K562 (cell line): ENCODE measurements around the gene KCNK16. TPM values are rescaled to one million over a fixed set of nuclear protein-coding genes. Genes with fewer than 3 reads are reported as not detected.

ENCODE experiments used
- ELK1 ChIP-seq: sonication (generic); formaldehyde crosslinking; IDR thresholded peaks from 2 replicates; pipeline ENCODE4 v1.8.1; 2022; ENCODE audit warnings: missing genetic modification reagents
- KLF6 ChIP-seq: fragments of 250-450 bp; sonication (Bioruptor Pico); IDR thresholded peaks from 2 replicates; pipeline ENCODE4 v1.4.0; 2020; ENCODE audit warnings: mild to moderate bottlenecking, moderate library complexity, borderline replicate concordance
- PCBP1 ChIP-seq: fragments of 200-400 bp; formaldehyde crosslinking; IDR thresholded peaks from 2 replicates; pipeline ENCODE4 v1.6.1; 2018; ENCODE audit warnings: mild to moderate bottlenecking, low read depth, low read length; ENCODE audit not compliant: poor library complexity, severe bottlenecking
- PURB ChIP-seq: sonication (generic); formaldehyde crosslinking; IDR thresholded peaks from 2 replicates; pipeline ENCODE4 v1.9.0; 2021; ENCODE audit warnings: low read depth, mild to moderate bottlenecking, missing genetic modification reagents
- TAF1 ChIP-seq: IDR thresholded peaks from 2 replicates; pipeline ENCODE4 v1.6.1; 2011; ENCODE audit warnings: mild to moderate bottlenecking, low read length, moderate library complexity; ENCODE audit not compliant: insufficient read depth, control insufficient read depth, severe bottlenecking; ENCODE audit errors: extremely low read depth
- ZNF444 ChIP-seq: fragments of 250-450 bp; sonication (Bioruptor Pico); IDR thresholded peaks from 2 replicates; pipeline ENCODE4 v1.4.0; 2020; ENCODE audit warnings: mild to moderate bottlenecking, moderate library complexity
- polyA plus RNA-seq, 8 experiments: library from polyadenylated mRNA; depleted of rRNA in 4 of 8; stranded (reverse) in 5 of 8; unstranded in 3 of 8; fragments of >200 nt; fragmentation: Nextera tagmentation in 2 of 8; fragmentation: Illumina TruSeq in 1 of 8; extraction: Ambion mirVana in 2 of 8; extraction: Trizol in 1 of 8; gene quantifications; 2 replicates each; pipeline versions ENCODE4 v1.2.1 to v1.2.3, GENCODE V29; 2011 to 2014; ENCODE audit warnings: inconsistent platforms in 1 of 8, missing spikeins in 1 of 8
- total RNA-seq, 7 experiments: library from RNA; depleted of rRNA in 6 of 7; stranded (reverse); fragments of >200 nt in 6 of 7; fragmentation: Illumina TruSeq in 2 of 7; extraction: Trizol in 2 of 7; gene quantifications; 2 replicates each; pipeline versions ENCODE4 v1.2.1 to v1.2.3, GENCODE V29; 2011 to 2021; ENCODE audit warnings: low replicate concordance in 1 of 7
- TF ChIP-seq, protein P1 (sequence below): fragments of 450-650 bp; IDR thresholded peaks from 2 replicates; pipeline ENCODE4 v1.6.1; 2016; ENCODE audit warnings: mild to moderate bottlenecking, moderate library complexity
- TF ChIP-seq, protein P2 (sequence below): sonication (generic); formaldehyde crosslinking; IDR thresholded peaks from 2 replicates; pipeline ENCODE4 v1.8.1; 2023; ENCODE audit warnings: mild to moderate bottlenecking, missing genetic modification reagents
- TF ChIP-seq, protein P3 (sequence below), 2 experiments: fragments of 450-650 bp in 1 of 2; sonication (generic) in 1 of 2; formaldehyde crosslinking in 1 of 2; IDR thresholded peaks in 1 of 2; conservative IDR thresholded peaks in 1 of 2; 2 replicates each; pipeline versions ENCODE4 v1.6.1 to v1.8.1; 2016 to 2023; ENCODE audit warnings: mild to moderate bottlenecking in 2 of 2, moderate library complexity in 2 of 2, inconsistent platforms in 1 of 2, missing genetic modification reagents in 1 of 2

KCNK16 gene
- total and polyA plus RNA-seq, 9 of the 15 experiments (the other 6 are each of a cell fraction or from before 2014, with no cell fraction given), result not detected

DNA sequence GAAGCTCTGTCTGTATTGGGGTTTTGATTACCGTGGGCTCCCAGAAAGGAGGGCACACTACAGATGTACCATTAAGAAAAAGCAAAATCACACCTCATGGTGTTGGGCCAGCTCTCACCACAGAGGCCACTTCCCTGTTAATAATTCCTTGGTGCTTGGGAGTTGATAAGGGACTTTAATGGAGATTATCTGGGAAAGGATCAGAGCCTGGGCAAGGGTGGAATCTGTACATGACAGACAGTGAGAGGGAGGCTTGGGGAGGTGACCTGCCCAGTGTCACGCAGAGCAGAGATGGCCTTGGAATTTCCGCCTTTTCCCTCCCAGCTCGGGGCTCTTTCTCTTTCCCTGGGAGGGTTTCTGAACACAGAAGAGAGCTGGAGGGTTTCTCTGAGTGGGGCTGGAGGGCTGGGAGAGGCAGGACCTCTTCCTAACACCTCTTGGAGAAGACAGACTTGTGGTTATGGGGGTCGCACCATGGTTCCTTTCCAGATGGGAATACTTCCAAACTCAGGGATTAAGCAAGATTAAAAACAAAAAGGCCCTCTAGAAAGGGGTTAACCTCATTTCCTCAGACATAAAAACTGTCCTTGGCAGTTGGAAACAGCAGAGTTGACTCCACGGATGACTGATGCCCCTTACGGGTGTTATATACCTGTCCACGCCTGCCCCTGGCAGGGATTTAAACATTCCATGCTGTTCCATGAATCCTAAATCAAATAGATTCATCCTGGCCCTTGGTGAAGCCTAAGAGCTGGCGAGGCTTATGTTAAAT lies 16.8 kb upstream of the KCNK16 start (continued):
- TF ChIP-seq, protein P1, sequence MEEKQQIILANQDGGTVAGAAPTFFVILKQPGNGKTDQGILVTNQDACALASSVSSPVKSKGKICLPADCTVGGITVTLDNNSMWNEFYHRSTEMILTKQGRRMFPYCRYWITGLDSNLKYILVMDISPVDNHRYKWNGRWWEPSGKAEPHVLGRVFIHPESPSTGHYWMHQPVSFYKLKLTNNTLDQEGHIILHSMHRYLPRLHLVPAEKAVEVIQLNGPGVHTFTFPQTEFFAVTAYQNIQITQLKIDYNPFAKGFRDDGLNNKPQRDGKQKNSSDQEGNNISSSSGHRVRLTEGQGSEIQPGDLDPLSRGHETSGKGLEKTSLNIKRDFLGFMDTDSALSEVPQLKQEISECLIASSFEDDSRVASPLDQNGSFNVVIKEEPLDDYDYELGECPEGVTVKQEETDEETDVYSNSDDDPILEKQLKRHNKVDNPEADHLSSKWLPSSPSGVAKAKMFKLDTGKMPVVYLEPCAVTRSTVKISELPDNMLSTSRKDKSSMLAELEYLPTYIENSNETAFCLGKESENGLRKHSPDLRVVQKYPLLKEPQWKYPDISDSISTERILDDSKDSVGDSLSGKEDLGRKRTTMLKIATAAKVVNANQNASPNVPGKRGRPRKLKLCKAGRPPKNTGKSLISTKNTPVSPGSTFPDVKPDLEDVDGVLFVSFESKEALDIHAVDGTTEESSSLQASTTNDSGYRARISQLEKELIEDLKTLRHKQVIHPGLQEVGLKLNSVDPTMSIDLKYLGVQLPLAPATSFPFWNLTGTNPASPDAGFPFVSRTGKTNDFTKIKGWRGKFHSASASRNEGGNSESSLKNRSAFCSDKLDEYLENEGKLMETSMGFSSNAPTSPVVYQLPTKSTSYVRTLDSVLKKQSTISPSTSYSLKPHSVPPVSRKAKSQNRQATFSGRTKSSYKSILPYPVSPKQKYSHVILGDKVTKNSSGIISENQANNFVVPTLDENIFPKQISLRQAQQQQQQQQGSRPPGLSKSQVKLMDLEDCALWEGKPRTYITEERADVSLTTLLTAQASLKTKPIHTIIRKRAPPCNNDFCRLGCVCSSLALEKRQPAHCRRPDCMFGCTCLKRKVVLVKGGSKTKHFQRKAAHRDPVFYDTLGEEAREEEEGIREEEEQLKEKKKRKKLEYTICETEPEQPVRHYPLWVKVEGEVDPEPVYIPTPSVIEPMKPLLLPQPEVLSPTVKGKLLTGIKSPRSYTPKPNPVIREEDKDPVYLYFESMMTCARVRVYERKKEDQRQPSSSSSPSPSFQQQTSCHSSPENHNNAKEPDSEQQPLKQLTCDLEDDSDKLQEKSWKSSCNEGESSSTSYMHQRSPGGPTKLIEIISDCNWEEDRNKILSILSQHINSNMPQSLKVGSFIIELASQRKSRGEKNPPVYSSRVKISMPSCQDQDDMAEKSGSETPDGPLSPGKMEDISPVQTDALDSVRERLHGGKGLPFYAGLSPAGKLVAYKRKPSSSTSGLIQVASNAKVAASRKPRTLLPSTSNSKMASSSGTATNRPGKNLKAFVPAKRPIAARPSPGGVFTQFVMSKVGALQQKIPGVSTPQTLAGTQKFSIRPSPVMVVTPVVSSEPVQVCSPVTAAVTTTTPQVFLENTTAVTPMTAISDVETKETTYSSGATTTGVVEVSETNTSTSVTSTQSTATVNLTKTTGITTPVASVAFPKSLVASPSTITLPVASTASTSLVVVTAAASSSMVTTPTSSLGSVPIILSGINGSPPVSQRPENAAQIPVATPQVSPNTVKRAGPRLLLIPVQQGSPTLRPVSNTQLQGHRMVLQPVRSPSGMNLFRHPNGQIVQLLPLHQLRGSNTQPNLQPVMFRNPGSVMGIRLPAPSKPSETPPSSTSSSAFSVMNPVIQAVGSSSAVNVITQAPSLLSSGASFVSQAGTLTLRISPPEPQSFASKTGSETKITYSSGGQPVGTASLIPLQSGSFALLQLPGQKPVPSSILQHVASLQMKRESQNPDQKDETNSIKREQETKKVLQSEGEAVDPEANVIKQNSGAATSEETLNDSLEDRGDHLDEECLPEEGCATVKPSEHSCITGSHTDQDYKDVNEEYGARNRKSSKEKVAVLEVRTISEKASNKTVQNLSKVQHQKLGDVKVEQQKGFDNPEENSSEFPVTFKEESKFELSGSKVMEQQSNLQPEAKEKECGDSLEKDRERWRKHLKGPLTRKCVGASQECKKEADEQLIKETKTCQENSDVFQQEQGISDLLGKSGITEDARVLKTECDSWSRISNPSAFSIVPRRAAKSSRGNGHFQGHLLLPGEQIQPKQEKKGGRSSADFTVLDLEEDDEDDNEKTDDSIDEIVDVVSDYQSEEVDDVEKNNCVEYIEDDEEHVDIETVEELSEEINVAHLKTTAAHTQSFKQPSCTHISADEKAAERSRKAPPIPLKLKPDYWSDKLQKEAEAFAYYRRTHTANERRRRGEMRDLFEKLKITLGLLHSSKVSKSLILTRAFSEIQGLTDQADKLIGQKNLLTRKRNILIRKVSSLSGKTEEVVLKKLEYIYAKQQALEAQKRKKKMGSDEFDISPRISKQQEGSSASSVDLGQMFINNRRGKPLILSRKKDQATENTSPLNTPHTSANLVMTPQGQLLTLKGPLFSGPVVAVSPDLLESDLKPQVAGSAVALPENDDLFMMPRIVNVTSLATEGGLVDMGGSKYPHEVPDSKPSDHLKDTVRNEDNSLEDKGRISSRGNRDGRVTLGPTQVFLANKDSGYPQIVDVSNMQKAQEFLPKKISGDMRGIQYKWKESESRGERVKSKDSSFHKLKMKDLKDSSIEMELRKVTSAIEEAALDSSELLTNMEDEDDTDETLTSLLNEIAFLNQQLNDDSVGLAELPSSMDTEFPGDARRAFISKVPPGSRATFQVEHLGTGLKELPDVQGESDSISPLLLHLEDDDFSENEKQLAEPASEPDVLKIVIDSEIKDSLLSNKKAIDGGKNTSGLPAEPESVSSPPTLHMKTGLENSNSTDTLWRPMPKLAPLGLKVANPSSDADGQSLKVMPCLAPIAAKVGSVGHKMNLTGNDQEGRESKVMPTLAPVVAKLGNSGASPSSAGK, result no peak
- no peak for TF ChIP-seq ZNF444
- TF ChIP-seq KLF6 (CRISPR knock-in tag), result no peak
- no peak for TF ChIP-seq TAF1
- TF ChIP-seq, protein P2, sequence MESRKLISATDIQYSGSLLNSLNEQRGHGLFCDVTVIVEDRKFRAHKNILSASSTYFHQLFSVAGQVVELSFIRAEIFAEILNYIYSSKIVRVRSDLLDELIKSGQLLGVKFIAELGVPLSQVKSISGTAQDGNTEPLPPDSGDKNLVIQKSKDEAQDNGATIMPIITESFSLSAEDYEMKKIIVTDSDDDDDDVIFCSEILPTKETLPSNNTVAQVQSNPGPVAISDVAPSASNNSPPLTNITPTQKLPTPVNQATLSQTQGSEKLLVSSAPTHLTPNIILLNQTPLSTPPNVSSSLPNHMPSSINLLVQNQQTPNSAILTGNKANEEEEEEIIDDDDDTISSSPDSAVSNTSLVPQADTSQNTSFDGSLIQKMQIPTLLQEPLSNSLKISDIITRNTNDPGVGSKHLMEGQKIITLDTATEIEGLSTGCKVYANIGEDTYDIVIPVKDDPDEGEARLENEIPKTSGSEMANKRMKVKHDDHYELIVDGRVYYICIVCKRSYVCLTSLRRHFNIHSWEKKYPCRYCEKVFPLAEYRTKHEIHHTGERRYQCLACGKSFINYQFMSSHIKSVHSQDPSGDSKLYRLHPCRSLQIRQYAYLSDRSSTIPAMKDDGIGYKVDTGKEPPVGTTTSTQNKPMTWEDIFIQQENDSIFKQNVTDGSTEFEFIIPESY (CRISPR knock-in tag), result no peak
- TF ChIP-seq, protein P3, sequence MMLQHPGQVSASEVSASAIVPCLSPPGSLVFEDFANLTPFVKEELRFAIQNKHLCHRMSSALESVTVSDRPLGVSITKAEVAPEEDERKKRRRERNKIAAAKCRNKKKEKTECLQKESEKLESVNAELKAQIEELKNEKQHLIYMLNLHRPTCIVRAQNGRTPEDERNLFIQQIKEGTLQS (IDR thresholded peaks at IDR 0.05), result no peak
- TF ChIP-seq, protein P3 (CRISPR knock-in tag; conservative IDR thresholded peaks at IDR 0.05), result no peak
- no peak for TF ChIP-seq PCBP1
- TF ChIP-seq ELK1 (CRISPR knock-in tag), result no peak
- TF ChIP-seq PURB (CRISPR knock-in tag), result no peak
